ENCODE measurements around the gene POTEI.
"Not testable (repeated sequence)": the region's sequence is repeated elsewhere in the genome, so short reads cannot be mapped to it uniquely, and the experiment has no call there.

DNA sequence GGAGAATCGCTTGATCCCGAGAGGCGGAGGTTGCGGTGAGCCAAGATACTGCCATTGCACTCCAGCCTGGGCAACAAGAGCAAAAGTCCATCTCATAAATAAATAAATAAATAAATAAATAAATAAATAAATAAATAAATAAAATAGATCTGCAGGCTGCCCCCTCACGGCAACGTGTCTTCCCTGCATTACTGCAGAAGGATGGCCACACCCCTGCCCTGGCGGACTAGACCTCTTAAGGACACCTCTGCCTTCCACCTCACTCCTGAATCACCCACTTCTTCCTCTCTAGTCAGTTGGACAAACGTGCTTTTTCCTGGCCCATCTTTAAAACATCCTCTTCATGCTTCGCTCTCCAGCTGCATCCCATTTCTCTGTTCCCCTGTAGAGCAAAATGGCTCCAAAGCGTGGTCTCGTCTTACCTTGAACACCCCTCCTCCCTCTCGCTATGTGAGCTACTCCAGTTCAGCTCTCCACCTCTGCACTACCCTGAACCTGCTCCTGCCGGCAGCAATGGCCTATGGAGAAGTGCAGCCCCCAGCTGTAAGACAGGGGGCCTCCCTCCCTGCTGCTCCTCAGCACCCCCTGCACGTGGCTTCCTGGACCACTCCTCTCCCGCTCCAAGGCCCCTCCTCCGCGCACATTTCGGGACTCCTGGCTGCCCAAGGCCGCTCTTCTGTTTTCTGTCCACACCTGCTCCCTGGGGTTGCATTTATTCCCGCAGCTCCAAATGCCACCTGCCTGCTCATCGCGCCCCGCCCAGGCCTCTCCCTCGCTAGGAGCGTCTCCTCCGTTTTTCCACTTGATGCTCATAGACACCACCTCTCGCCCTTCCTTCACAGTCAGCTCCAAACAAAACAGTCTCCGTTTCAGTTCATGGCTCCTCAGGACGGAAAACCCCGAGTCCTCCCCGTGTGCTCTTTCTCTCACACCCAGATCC is 1.9 kb upstream of the POTEI start:
- TF ChIP-seq, protein P1, sequence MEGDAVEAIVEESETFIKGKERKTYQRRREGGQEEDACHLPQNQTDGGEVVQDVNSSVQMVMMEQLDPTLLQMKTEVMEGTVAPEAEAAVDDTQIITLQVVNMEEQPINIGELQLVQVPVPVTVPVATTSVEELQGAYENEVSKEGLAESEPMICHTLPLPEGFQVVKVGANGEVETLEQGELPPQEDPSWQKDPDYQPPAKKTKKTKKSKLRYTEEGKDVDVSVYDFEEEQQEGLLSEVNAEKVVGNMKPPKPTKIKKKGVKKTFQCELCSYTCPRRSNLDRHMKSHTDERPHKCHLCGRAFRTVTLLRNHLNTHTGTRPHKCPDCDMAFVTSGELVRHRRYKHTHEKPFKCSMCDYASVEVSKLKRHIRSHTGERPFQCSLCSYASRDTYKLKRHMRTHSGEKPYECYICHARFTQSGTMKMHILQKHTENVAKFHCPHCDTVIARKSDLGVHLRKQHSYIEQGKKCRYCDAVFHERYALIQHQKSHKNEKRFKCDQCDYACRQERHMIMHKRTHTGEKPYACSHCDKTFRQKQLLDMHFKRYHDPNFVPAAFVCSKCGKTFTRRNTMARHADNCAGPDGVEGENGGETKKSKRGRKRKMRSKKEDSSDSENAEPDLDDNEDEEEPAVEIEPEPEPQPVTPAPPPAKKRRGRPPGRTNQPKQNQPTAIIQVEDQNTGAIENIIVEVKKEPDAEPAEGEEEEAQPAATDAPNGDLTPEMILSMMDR (IDR thresholded peaks at IDR 0.05), result not testable (repeated sequence)
- TF ChIP-seq POLR2AphosphoS5 (IDR thresholded peaks at IDR 0.05); POLR2A (IDR thresholded peaks at IDR 0.05; ENCODE audit: low read depth): not testable (repeated sequence)
